ENCODE results near the gene ANAPC1. TPM values are rescaled to one million over a fixed set of nuclear protein-coding genes. Genes with fewer than 3 reads are reported as not detected.

ANAPC1 gene, protein sequence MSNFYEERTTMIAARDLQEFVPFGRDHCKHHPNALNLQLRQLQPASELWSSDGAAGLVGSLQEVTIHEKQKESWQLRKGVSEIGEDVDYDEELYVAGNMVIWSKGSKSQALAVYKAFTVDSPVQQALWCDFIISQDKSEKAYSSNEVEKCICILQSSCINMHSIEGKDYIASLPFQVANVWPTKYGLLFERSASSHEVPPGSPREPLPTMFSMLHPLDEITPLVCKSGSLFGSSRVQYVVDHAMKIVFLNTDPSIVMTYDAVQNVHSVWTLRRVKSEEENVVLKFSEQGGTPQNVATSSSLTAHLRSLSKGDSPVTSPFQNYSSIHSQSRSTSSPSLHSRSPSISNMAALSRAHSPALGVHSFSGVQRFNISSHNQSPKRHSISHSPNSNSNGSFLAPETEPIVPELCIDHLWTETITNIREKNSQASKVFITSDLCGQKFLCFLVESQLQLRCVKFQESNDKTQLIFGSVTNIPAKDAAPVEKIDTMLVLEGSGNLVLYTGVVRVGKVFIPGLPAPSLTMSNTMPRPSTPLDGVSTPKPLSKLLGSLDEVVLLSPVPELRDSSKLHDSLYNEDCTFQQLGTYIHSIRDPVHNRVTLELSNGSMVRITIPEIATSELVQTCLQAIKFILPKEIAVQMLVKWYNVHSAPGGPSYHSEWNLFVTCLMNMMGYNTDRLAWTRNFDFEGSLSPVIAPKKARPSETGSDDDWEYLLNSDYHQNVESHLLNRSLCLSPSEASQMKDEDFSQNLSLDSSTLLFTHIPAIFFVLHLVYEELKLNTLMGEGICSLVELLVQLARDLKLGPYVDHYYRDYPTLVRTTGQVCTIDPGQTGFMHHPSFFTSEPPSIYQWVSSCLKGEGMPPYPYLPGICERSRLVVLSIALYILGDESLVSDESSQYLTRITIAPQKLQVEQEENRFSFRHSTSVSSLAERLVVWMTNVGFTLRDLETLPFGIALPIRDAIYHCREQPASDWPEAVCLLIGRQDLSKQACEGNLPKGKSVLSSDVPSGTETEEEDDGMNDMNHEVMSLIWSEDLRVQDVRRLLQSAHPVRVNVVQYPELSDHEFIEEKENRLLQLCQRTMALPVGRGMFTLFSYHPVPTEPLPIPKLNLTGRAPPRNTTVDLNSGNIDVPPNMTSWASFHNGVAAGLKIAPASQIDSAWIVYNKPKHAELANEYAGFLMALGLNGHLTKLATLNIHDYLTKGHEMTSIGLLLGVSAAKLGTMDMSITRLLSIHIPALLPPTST (N-terminal part only)
- total RNA-seq: 10 to 100 TPM; 39.3 to 53.5 (median 43.7) TPM

DNA sequence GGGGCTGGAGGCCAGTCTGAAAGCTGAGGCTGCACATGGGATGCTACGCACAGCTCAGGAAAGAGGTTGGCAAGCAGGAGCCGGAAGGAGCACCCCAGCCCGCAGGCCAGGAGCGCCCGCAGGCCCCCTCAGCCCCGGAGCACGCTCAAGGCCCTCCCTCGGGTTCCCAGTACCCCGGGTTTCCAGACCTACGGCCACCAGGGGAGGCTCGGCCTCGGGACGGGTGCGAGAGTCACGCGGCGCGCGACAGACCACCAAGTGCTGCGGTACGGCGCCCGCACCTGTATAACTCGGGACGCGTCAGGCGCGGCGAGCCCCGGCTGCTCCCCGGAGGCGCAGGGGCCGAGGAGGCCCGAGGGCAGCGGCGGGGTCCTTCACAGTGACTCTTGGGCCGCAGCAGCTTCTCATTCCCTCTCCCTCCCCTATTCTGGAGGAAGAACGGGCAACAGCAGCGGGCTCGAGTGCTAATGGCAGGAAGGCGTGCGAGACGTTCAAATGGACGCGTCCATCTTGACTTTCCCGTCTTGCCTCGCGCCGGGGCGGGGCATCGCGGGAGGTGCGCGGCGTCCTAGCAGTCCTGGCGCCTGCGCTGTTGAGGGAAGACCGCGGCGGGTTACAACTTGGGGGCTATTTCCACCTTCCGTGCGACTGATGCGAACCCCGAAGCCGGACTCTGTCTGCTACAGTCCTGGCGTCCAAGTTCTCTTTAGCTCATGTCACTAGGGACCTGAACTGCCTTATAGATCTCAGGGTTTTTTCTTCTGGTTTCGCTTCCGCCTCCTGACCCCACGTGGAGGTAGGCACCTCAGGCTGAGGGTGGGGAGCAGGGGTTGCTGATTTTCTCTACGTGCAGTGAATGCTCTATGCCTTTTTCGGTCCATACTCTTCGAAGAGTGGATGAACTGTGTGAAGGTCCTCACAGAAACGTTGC, at the start of gene ANAPC1:
TSS of gene ANAPC1 (minus strand) at position 533 of the 931 bp plus-strand sequence. CDS start 3,368 bp downstream, outside the sequence.
- TF ChIP-seq, protein P1, sequence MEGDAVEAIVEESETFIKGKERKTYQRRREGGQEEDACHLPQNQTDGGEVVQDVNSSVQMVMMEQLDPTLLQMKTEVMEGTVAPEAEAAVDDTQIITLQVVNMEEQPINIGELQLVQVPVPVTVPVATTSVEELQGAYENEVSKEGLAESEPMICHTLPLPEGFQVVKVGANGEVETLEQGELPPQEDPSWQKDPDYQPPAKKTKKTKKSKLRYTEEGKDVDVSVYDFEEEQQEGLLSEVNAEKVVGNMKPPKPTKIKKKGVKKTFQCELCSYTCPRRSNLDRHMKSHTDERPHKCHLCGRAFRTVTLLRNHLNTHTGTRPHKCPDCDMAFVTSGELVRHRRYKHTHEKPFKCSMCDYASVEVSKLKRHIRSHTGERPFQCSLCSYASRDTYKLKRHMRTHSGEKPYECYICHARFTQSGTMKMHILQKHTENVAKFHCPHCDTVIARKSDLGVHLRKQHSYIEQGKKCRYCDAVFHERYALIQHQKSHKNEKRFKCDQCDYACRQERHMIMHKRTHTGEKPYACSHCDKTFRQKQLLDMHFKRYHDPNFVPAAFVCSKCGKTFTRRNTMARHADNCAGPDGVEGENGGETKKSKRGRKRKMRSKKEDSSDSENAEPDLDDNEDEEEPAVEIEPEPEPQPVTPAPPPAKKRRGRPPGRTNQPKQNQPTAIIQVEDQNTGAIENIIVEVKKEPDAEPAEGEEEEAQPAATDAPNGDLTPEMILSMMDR (IDR thresholded peaks at IDR 0.05; ENCODE audit: low read depth): no peak

DNA sequence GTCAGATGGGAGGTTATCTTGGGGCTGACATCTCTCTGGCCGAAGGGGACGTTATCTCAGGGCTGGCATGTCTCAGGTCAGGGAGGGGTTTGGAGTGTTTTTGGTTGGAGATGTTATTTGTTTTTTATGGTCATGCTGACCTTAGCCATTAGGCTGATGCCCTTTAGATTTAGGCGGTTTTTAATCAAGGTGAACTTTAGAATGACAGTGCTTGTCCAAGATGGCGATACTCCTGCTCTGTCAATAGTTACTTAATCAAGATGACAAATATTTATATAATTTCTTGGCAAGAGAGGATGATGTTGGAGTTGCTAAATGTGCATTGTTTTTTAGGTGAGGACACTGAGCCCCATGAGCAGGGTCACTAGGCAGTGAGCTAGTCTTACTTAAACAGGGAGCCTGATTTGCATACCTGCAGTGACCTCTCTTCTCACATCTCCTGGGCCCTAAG, 48.9 kb upstream of the ANAPC1 start:
- TF ChIP-seq, protein P1 (IDR thresholded peaks at IDR 0.05; ENCODE audit: low read depth): no peak

DNA sequence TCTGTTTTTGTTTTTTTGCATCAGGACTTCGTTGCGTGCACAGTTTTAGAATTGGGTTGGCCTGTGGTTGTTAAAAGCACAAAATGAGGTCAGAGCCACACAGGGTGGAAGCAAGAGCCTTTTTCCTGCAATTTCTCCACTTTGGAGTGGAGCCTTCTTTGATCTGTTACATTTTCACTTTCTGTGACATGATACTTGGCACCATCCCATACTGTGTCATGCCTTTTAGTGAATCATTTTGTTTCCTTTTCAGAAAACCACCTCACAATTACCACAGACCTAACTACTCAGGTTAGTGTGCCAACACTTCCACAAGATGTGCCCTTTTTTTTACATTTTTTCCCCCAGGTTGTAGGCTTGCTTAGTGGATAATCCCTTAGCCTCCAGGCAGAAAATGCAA, 46.9 kb upstream of the ANAPC1 start:
- TF ChIP-seq, protein P1 (IDR thresholded peaks at IDR 0.05; ENCODE audit: low read depth): no peak

DNA sequence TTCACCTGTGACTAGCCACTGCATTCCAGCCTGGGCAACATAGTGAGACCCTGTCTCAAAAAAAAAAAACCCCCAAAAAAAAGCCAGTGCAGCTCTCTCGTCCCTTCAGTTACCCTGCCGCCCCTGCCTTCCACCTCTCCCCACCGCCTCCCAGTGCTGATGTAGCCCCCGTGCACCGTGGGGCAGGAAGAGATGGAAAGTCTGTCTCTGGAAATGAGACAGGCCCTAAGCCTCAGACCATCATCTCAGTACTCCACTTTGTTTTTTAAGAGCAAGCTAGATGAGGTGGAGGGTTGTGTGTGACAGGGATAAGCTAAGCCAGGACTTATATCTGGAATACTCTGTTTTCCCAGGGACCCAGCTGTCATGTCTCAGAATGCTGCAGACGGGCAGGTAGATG, 46.4 kb upstream of the ANAPC1 start:
- TF ChIP-seq, protein P1 (IDR thresholded peaks at IDR 0.05; ENCODE audit: low read depth): no peak

DNA sequence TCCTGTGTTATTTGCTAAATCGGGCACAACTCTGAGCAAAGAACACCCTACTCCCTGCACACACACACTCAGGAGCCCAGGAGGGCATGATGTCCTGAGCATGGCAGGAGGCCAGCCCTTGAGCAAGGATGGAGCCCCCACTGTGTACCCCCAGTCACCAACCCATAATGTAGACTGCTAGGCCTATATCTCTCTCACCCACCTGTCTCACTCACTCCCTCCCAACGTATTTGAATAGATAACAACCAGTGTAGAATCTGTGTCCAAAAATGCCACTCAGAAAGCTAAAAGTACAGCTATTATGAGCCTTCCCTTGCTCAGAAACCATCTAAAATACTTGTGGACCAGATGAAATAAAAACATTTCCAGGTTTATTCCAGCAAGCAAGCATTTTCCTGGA, 43.7 kb upstream of the ANAPC1 start:
- TF ChIP-seq, protein P1 (IDR thresholded peaks at IDR 0.05; ENCODE audit: low read depth): no peak

DNA sequence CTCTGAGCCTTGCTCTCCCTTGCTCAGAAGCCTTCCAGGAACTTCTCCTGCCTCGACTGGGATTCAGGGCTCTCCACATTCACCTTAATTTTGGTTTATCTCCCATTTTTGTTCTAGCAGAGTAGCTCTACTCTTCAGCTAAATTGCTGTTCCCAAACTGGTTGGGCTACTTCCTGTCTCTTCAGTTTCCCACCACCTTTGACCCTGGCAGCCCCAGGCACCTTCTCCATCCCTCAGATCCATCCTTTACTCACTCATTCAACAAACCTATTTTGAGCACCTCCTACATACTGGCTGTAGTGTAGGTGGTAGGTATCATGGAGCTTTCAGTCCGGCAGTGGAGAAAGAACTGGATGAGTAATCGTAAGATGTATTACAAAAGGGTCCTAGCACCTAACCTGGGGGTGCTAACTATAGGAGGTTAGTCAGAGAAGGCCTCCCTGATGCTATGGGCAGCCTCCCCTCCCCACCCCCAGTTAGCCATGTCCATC, 40.7 kb upstream of the ANAPC1 start:
- TF ChIP-seq, protein P1 (IDR thresholded peaks at IDR 0.05; ENCODE audit: low read depth): no peak

All from subcutaneous adipose tissue (tissue), 4 donors.